ENCODE data around the gene NLRP5.

- TF ChIP-seq POLR2A (IDR thresholded peaks at IDR 0.05) = no peak
- no peak for TF ChIP-seq POLR2AphosphoS5 (IDR thresholded peaks at IDR 0.05)
- TF ChIP-seq CTCF (IDR thresholded peaks at IDR 0.05) = no peak
- no peak for TF ChIP-seq EP300 (IDR thresholded peaks at IDR 0.05)
Observed at GRCh38 chr19:56026769-56027168, 40.2 kb downstream of the NLRP5 start.
